Naive thymus-derived CD4-positive, alpha-beta T cell (primary cell): Measurements from ENCODE around the gene GZMA. TPM values are rescaled to one million over a fixed set of nuclear protein-coding genes. Genes with fewer than 3 reads are reported as not detected.

Experiments used
- ATAC-seq: fragments of 150-1000 bp; cut with Tn5 transposase; 2 replicates; pipeline ENCODE4 v1.10.0; 2021; ENCODE audit warnings: mild to moderate bottlenecking, moderate library complexity
- CTCF ChIA-PET: fragments of 350-600 bp; sonication (Branson Sonifier 250); formaldehyde crosslinking; loops from one replicate; lab custom pipeline; 2021; ENCODE audit warnings: antibody characterized with exemption; lab: Charles Lee
- POLR2A ChIA-PET: fragments of 350-600 bp; sonication (Branson Sonifier 250); formaldehyde crosslinking; loops from one replicate; lab custom pipeline; 2021; ENCODE audit warnings: antibody characterized with exemption, inconsistent platforms; lab: Charles Lee
- DNase-seq, 9 donors: peaks; one replicate each; pipeline versions ENCODE4 v3.0.0 to v3.0.0-alpha.2; 2020 to 2022; ENCODE audit warnings: mixed read lengths in 1 of 9
- H3K27ac ChIP-seq: one replicate; pipeline ENCODE4 v1.7.0; 2013; ENCODE audit warnings: mild to moderate bottlenecking, low read depth, low read length, moderate library complexity
- H3K27me3 ChIP-seq, 2 donors: one replicate each; pipeline ENCODE4 v1.7.0; 2013; ENCODE audit warnings: low read length in 2 of 2, mild to moderate bottlenecking in 2 of 2, moderate library complexity in 2 of 2; ENCODE audit not compliant: control insufficient read depth in 2 of 2, insufficient read depth in 2 of 2
- H3K36me3 ChIP-seq, 3 experiments: 1 replicate in 2 of 3; 2 replicates in 1 of 3; pipeline ENCODE4 v1.7.0; 2013; ENCODE audit warnings: low read length in 3 of 3, mild to moderate bottlenecking in 3 of 3, moderate library complexity in 1 of 3; ENCODE audit not compliant: insufficient read depth in 3 of 3, control insufficient read depth in 2 of 3
- H3K4me1 ChIP-seq, 2 donors: one replicate each; pipeline ENCODE4 v1.7.0; 2013; ENCODE audit warnings: low read length in 2 of 2, mild to moderate bottlenecking in 2 of 2, moderate library complexity in 1 of 2; ENCODE audit not compliant: control insufficient read depth in 2 of 2, insufficient read depth in 2 of 2
- H3K4me3 ChIP-seq: 2 replicates; pipeline ENCODE4 v1.7.0; 2013; ENCODE audit warnings: mild to moderate bottlenecking, low read length
- H3K9me3 ChIP-seq, 3 experiments: 1 replicate in 2 of 3; 2 replicates in 1 of 3; pipeline ENCODE4 v1.7.0; 2013; ENCODE audit warnings: low read length in 3 of 3; ENCODE audit not compliant: control insufficient read depth in 2 of 3
- H3K27ac Mint-ChIP-seq, 9 donors: one replicate each; pipeline ENCODE4 v1.8.0; 2020 to 2022; ENCODE audit warnings: mixed read lengths in 9 of 9, mild to moderate bottlenecking in 8 of 9, moderate library complexity in 5 of 9, inconsistent platforms in 2 of 9
- H3K27me3 Mint-ChIP-seq, 5 donors: one replicate each; pipeline ENCODE4 v1.8.0; 2021 to 2022; ENCODE audit warnings: mixed read lengths in 5 of 5, mild to moderate bottlenecking in 1 of 5
- H3K36me3 Mint-ChIP-seq, 5 donors: one replicate each; pipeline ENCODE4 v1.8.0; 2020 to 2022; ENCODE audit warnings: mixed read lengths in 5 of 5, mild to moderate bottlenecking in 3 of 5, inconsistent platforms in 1 of 5
- H3K4me1 Mint-ChIP-seq, 7 donors: one replicate each; pipeline ENCODE4 v1.8.0; 2020 to 2022; ENCODE audit warnings: mixed read lengths in 7 of 7, mild to moderate bottlenecking in 3 of 7, inconsistent platforms in 1 of 7
- H3K4me3 Mint-ChIP-seq, 10 donors: one replicate each; pipeline ENCODE4 v1.8.0; 2020 to 2022; ENCODE audit warnings: mild to moderate bottlenecking in 10 of 10, mixed read lengths in 10 of 10, moderate library complexity in 6 of 10, inconsistent platforms in 2 of 10
- H3K9me3 Mint-ChIP-seq, 11 donors: one replicate each; pipeline ENCODE4 v1.8.0; 2020 to 2022; ENCODE audit warnings: mixed read lengths in 11 of 11, mild to moderate bottlenecking in 4 of 11, inconsistent platforms in 1 of 11, moderate library complexity in 1 of 11
- intact Hi-C, 2 donors: fragments of 100-400 bp; cut with micrococcal nuclease; formaldehyde crosslinking; loops; one replicate each; pipeline ENCODE4 v1.15.1; 2023
- polyA plus RNA-seq, 2 donors: library from polyadenylated mRNA; unstranded; fragments of 300-500 nt; fragmentation: Illumina TruSeq; gene quantifications; one replicate each; pipeline ENCODE4 v1.2.3, GENCODE V29; 2021
- total RNA-seq, 6 experiments: library from RNA in 5 of 6; stranded (reverse) in 5 of 6; gene quantifications; 1 replicate in 5 of 6; 2 replicates in 1 of 6; pipeline ENCODE4 v1.2.3 and lab custom pipeline; 2021 to 2026

The GZMA gene
- total and polyA plus RNA-seq, 7 experiments from 2014 or later = 2.0 to 1,076 (median 10.9) TPM

DNA sequence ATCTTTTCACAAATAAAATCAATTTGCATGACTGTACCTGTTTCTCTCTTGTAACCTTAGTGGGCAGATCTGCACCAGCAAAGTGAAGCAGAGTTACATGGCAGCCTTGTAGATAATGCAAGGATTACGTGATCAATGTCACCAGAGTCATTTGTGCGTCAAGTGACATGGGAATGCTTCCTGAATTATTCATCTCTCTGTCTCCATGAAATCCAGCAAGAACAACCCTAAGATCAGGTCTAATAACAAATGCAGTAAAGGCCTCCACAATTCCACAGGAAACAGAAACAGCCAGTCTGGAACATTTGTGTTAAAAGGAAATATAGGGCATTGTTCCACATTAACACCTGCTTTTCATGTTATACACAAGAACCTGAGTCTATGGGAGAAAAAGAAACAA lies 7.8 kb downstream of the GZMA start:
- H3K27me3 ChIP-seq = no peaks in the 10 kb centered on the region
- intact Hi-C loops = no loop called here
- H3K4me3 Mint-ChIP-seq = no peak overlapping the region
- peaks cover 0 to 28% (median 0%) of the 10 kb centered on the region in 3 experiments for H3K36me3 ChIP-seq
- H3K4me1 Mint-ChIP-seq = peaks cover 15 to 64% (median 26%) of the 10 kb centered on the region in 7 donors
- H3K27me3 Mint-ChIP-seq = peaks cover 0 to 9% (median 0%) of the 10 kb centered on the region in 5 donors
- no peaks in the 10 kb centered on the region for H3K9me3 ChIP-seq
- ATAC-seq (no peak), DNase-seq (no peak)
- peaks cover 1 to 31% of the 10 kb centered on the region in 2 donors for H3K4me1 ChIP-seq
- peaks cover 0 to 6% (median 0%) of the 10 kb centered on the region in 11 donors for H3K9me3 Mint-ChIP-seq
- POLR2A ChIA-PET = no interaction called here
- CTCF ChIA-PET = no interaction called here
- peak overlapping the region in 1 of 9 donors; percentile 13 for H3K27ac Mint-ChIP-seq
- no peak overlapping the region for H3K27ac ChIP-seq
- H3K4me3 ChIP-seq = no peak overlapping the region
- peaks cover 0 to 73% (median 0%) of the 10 kb centered on the region in 5 donors for H3K36me3 Mint-ChIP-seq

DNA sequence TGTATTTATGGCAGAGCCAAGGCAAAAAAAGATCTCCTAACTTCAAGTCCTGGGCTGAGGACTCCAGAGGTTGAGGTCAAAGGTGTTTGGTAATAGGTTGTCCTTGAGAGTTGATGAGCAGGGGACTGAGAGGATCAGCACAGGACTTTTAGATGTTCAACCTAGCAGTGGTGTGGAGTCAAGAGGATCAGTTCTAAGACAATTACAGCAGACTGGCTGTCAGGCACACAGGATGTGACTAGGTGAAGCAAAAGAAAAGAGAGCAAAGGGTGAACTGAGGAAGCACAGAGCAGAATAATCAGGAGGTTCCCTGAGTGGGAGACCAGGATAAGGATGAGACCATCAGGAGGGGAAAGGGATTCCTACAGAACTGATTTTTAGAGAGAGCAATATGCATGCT lies 10.9 kb downstream of the GZMA start:
- POLR2A ChIA-PET = interaction anchor here (0.7 to 1.9 kb wide), 3 partner anchors 9 to 537 kb away, joined by 3 to 4 read pairs (median 3); no protein-coding TSS in a partner anchor
- peak; percentile 38 for ATAC-seq

DNA sequence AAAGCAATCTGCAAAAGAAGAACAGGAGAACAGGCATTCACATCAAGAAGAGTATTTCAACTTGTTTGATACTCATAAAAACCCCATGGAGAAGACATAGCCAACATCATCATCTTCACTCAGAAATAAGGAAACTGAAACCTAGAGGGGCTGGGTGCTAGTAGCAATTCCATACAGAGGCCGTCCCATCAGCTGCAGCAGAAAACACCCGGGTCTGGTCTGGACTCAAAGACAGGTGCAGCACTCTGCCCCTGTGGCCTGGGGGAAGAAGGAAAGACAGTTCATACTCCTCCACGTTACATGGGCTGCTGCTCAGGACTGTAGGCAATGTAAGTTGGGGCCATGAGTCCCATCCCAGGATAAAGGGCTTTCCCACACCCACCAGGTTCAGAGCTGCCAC lies 11.6 kb downstream of the GZMA start:
- no peak overlapping the region for H3K4me3 Mint-ChIP-seq
- POLR2A ChIA-PET = interaction anchor here (0.7 kb wide), 1 partner anchor 538 kb away, joined by 3 read pairs; no protein-coding TSS in a partner anchor
- ATAC-seq = no peak

More for the DNA sequence above, 10.9 kb downstream of the GZMA start:
- Histone ChIP-seq H3K36me3 (peaks cover 0 to 24% (median 0%) of the 10 kb centered on the region in 3 experiments), H3K9me3 (no peaks in the 10 kb centered on the region), H3K4me3 (no peak overlapping the region), H3K27me3 (no peaks in the 10 kb centered on the region), H3K27ac (no peak overlapping the region), H3K4me1 (peaks cover 0 to 11% of the 10 kb centered on the region in 2 donors)
- H3K9me3 Mint-ChIP-seq = no peaks in the 10 kb centered on the region
- peaks cover 13 to 42% (median 19%) of the 10 kb centered on the region in 7 donors for H3K4me1 Mint-ChIP-seq
- H3K36me3 Mint-ChIP-seq = peaks cover 0 to 51% (median 0%) of the 10 kb centered on the region in 5 donors
- H3K4me3 Mint-ChIP-seq = peak overlapping the region in 5 of 10 donors; percentile 0 to 32 (median 1)
- CTCF ChIA-PET = interaction anchor here (0.6 to 1.4 kb wide), 3 partner anchors 9 to 169 kb away, joined by 3 to 4 read pairs (median 4); no protein-coding TSS in a partner anchor
- DNase-seq = no peak
- peak overlapping the region in 5 of 9 donors; percentile 4 to 59 (median 9) for H3K27ac Mint-ChIP-seq
- H3K27me3 Mint-ChIP-seq = peaks cover 0 to 5% (median 0%) of the 10 kb centered on the region in 5 donors
- intact Hi-C loops = loop anchor here in 1 of 2 donors (1.0 kb wide), 1 partner anchor 9 kb away; no protein-coding TSS in a partner anchor

DNA sequence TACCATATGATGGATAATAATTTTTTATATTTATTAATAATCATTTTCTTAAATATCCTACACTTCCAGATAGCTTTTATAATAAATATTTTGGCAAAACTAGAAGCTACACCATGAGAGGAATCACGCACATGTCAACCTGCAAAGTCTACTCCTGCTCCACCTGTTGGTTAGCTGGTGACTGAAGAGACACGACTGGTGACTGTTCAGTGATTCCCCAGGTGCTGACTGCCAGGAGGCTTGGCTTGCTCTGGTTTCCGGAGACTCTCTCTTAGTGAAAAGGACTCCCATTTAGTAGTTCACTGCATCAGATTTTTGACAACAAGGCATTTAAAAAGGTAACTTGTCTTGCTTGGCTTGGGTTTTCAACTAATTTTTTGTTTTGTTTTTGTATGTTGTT lies 20.9 kb downstream of the GZMA start:
- ChIA-PET CTCF (interaction anchor here (1.1 kb wide), 1 partner anchor 179 kb away, joined by 4 read pairs; no protein-coding TSS in a partner anchor), POLR2A (no interaction called here)
- H3K27ac Mint-ChIP-seq = no peak overlapping the region
- ATAC-seq (no peak), DNase-seq (no peak)
- peaks cover 0 to 27% (median 0%) of the 10 kb centered on the region in 5 donors for H3K36me3 Mint-ChIP-seq
- peaks cover 0 to 6% (median 0%) of the 10 kb centered on the region in 11 donors for H3K9me3 Mint-ChIP-seq
- peaks cover 0 to 27% (median 0%) of the 10 kb centered on the region in 5 donors for H3K27me3 Mint-ChIP-seq
- no peaks in the 10 kb centered on the region for H3K27me3 ChIP-seq
- peaks cover 0 to 5% (median 0%) of the 10 kb centered on the region in 7 donors for H3K4me1 Mint-ChIP-seq
- H3K27ac ChIP-seq = no peak overlapping the region
- no peak overlapping the region for H3K4me3 ChIP-seq
- H3K36me3 ChIP-seq = no peaks in the 10 kb centered on the region
- H3K9me3 ChIP-seq = no peaks in the 10 kb centered on the region
- H3K4me1 ChIP-seq = no peaks in the 10 kb centered on the region
- no peak overlapping the region for H3K4me3 Mint-ChIP-seq
- intact Hi-C loops = no loop called here

More for the DNA sequence above, 11.6 kb downstream of the GZMA start:
- Histone ChIP-seq H3K4me3 (no peak overlapping the region), H3K4me1 (peaks cover 0 to 4% of the 10 kb centered on the region in 2 donors), H3K36me3 (peaks cover 0 to 17% (median 0%) of the 10 kb centered on the region in 3 experiments), H3K27ac (no peak overlapping the region), H3K27me3 (no peaks in the 10 kb centered on the region), H3K9me3 (no peaks in the 10 kb centered on the region)
- Mint-ChIP-seq H3K36me3 (peaks cover 0 to 47% (median 0%) of the 10 kb centered on the region in 5 donors), H3K4me1 (peaks cover 12 to 37% (median 19%) of the 10 kb centered on the region in 7 donors), H3K27me3 (peaks cover 0 to 5% (median 0%) of the 10 kb centered on the region in 5 donors), H3K9me3 (no peaks in the 10 kb centered on the region), H3K27ac (peak overlapping the region in 3 of 9 donors; percentile 4 to 41 (median 5))
- CTCF ChIA-PET = interaction anchor here (1.1 to 1.4 kb wide), 2 partner anchors 9 to 170 kb away, joined by 4 read pairs; no protein-coding TSS in a partner anchor
- DNase-seq = no peak
- intact Hi-C loops = no loop called here

DNA sequence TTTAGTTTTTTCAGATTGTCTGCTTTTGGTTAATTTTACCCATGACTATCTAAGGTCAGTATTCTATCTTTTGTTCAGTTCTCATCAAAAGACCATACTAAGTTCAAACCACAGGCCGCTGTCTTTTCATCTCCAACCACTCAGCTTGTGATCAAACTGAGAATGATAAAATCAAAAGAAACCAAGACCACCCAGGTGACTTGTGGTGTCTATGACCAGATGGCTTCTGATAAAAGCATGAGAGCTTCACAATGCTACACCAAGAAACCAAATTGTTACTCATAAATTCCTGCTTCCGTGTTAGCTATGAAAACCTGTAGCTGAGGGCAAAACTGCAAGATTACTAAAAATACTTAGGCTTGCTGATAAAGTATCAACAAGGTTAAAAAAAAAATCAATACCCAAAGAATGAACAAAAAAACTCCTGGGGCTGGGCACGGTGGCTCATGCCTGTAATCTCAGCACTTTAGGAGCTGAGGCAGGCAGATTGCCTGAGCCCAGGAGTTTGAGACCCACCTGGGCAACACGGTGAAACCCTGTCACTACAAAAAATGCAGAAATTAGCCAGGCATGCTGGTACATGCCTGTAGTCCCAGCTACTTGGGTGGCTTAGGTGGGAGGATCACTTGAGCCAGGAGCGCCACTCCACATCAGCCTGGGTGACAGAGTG lies 31.7 kb downstream of the GZMA start:
- no peak overlapping the region for H3K27ac ChIP-seq
- ATAC-seq = no peak
- no peak overlapping the region for H3K4me3 ChIP-seq
- H3K4me1 ChIP-seq = peaks cover 3 to 11% of the 10 kb centered on the region in 2 donors
- ChIA-PET CTCF (interaction anchor here (2.5 kb wide), 1 partner anchor 12 kb away, joined by 7 read pairs; no protein-coding TSS in a partner anchor), POLR2A (interaction anchor here (0.9 kb wide), 1 partner anchor 38 kb away, joined by 5 read pairs; no protein-coding TSS in a partner anchor)
- Mint-ChIP-seq H3K27me3 (peaks cover 0 to 19% (median 0%) of the 10 kb centered on the region in 5 donors), H3K27ac (peak overlapping the region in 1 of 9 donors; percentile 19), H3K4me1 (peaks cover 10 to 26% (median 17%) of the 10 kb centered on the region in 7 donors), H3K4me3 (peak overlapping the region in 1 of 10 donors; percentile 31), H3K36me3 (peaks cover 0 to 28% (median 12%) of the 10 kb centered on the region in 5 donors), H3K9me3 (peaks cover 4 to 32% (median 15%) of the 10 kb centered on the region in 11 donors)
- intact Hi-C loops = no loop called here
- no peak for DNase-seq
- H3K27me3 ChIP-seq = no peaks in the 10 kb centered on the region
- no peaks in the 10 kb centered on the region for H3K36me3 ChIP-seq
- peaks cover 0 to 13% (median 0%) of the 10 kb centered on the region in 3 experiments for H3K9me3 ChIP-seq

DNA sequence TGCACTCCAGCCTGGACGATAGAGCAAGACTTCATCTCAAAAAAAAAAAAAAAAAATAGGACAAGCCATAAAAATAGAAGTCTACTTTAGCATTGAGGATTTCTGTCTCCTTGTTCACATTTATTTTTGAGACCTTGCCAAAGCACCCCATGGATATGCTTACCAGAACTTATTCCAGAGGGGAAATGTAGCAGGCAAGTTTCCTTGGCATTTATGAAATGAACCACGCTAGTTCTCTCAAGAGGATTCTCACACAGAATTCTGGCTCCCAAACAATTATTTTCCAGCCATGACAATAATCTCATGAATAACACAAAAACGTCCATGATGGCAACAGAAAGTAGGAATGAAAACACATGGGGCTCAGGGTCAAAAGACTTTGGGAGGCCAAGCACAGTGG lies 34.1 kb downstream of the GZMA start:
- H3K4me3 ChIP-seq = no peak overlapping the region
- DNase-seq (no peak), ATAC-seq (no peak)
- intact Hi-C loops = no loop called here
- POLR2A ChIA-PET = no interaction called here
- no peak overlapping the region for H3K27ac ChIP-seq
- peaks cover 13 to 37% (median 25%) of the 10 kb centered on the region in 7 donors for H3K4me1 Mint-ChIP-seq
- H3K9me3 Mint-ChIP-seq = peaks cover 0 to 10% (median 4%) of the 10 kb centered on the region in 11 donors
- no peaks in the 10 kb centered on the region for H3K36me3 ChIP-seq
- no peaks in the 10 kb centered on the region for H3K9me3 ChIP-seq
- no peak overlapping the region for H3K4me3 Mint-ChIP-seq
- H3K27me3 ChIP-seq = no peaks in the 10 kb centered on the region
- H3K4me1 ChIP-seq = peaks cover 3 to 15% of the 10 kb centered on the region in 2 donors
- peaks cover 0 to 16% (median 0%) of the 10 kb centered on the region in 5 donors for H3K27me3 Mint-ChIP-seq
- no peak overlapping the region for H3K27ac Mint-ChIP-seq
- CTCF ChIA-PET = interaction anchor here (0.6 to 1.6 kb wide), 2 partner anchors 17 to 192 kb away, joined by 3 to 4 read pairs; no protein-coding TSS in a partner anchor
- peaks cover 0 to 23% (median 1%) of the 10 kb centered on the region in 5 donors for H3K36me3 Mint-ChIP-seq
